ENCODE results near the gene KCNAB1.

DNA sequence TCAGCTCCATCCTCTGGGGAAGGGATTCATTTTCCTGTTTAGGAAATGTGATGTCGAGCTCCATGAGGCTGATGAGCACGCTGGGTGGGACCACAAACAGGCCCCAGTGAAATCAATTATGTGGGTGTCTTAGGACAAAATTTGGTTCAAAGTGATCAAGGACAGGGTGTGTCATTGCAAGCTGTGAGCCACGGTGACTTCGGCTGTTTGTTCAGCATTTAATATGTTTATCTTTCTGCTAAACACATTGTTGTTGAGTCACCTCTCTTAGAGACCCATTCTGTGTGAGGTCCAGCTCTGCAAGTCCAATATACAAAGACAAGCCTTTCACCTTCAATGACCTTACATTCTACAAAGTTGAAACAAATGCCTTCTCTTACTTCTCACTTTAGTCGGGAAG, 393.2 kb downstream of the KCNAB1 start:
- TF ChIP-seq, protein P1, sequence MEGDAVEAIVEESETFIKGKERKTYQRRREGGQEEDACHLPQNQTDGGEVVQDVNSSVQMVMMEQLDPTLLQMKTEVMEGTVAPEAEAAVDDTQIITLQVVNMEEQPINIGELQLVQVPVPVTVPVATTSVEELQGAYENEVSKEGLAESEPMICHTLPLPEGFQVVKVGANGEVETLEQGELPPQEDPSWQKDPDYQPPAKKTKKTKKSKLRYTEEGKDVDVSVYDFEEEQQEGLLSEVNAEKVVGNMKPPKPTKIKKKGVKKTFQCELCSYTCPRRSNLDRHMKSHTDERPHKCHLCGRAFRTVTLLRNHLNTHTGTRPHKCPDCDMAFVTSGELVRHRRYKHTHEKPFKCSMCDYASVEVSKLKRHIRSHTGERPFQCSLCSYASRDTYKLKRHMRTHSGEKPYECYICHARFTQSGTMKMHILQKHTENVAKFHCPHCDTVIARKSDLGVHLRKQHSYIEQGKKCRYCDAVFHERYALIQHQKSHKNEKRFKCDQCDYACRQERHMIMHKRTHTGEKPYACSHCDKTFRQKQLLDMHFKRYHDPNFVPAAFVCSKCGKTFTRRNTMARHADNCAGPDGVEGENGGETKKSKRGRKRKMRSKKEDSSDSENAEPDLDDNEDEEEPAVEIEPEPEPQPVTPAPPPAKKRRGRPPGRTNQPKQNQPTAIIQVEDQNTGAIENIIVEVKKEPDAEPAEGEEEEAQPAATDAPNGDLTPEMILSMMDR (conservative IDR thresholded peaks at IDR 0.05; ENCODE audit: low read length): no peak
- no peak for TF ChIP-seq EZH2phosphoT487 (IDR thresholded peaks at IDR 0.05; ENCODE audit: borderline replicate concordance)

All from Loucy (cell line).